SJSA1 (cell line): ENCODE measurements around the gene SUSD2. TPM values are rescaled to one million over a fixed set of nuclear protein-coding genes. Genes with fewer than 3 reads are reported as not detected.
"Not testable (repeated sequence)": the region's sequence is repeated elsewhere in the genome, so short reads cannot be mapped to it uniquely, and the experiment has no call there.

Experiments
- DNase-seq, 2 experiments: peaks; one replicate each; pipeline ENCODE4 v3.0.0-alpha.2; 2015 to 2020; ENCODE audit warnings: low spot score in 2 of 2, low read depth in 1 of 2
- H3K27ac ChIP-seq: fragments of 250-450 bp; sonication (Bioruptor Pico); 2 replicates; pipeline ENCODE4 v1.5.1; 2020; ENCODE audit warnings: mild to moderate bottlenecking, moderate library complexity
- H3K27me3 ChIP-seq: fragments of 250-450 bp; sonication (Bioruptor Pico); replicated peaks from 2 replicates; pipeline ENCODE4 v1.5.1; 2020; ENCODE audit warnings: mild to moderate bottlenecking, moderate library complexity
- H3K36me3 ChIP-seq: fragments of 250-450 bp; sonication (Bioruptor Pico); 2 replicates; pipeline ENCODE4 v1.5.1; 2020; ENCODE audit warnings: mild to moderate bottlenecking
- H3K4me1 ChIP-seq: fragments of 250-450 bp; sonication (Bioruptor Pico); replicated peaks from 2 replicates; pipeline ENCODE4 v1.6.1; 2021; ENCODE audit warnings: mild to moderate bottlenecking
- H3K4me3 ChIP-seq: fragments of 250-450 bp; sonication (Bioruptor Pico); 2 replicates; pipeline ENCODE4 v1.5.1; 2020; ENCODE audit warnings: mild to moderate bottlenecking
- H3K9me3 ChIP-seq: fragments of 250-450 bp; sonication (Bioruptor Pico); replicated peaks from 2 replicates; pipeline ENCODE4 v1.5.1; 2020; ENCODE audit warnings: mild to moderate bottlenecking
- total RNA-seq: library from RNA; depleted of rRNA; stranded (reverse); fragments of >200 nt; shearing (Covaris generic); gene quantifications from 2 replicates; pipeline ENCODE4 v1.2.3, GENCODE V29; 2014

The SUSD2 gene
- total RNA-seq, 1 experiment from 2014 or later = 0.05 TPM

DNA sequence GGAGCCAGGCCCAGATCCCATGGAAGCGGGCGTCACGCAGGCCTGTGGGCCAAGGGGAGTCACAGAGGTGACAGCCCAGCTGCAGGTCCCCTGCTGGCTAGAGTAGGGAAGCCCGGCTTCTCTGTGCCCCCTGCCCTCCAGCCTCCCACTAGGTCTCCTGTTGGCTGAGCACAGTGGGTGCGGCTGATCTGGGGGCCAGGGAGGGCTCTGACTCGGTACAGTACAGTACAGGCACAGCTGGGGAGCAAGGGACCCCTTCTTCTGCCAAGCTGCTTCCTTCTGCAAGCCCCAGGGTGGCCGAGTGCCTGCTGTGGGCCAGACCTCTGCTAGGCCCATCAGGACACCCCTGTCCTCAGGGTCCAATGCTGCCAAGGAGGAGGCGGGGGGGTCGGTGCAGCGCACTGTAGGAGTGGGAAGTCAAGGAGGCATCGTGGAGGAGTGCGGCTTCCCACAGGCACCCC, 10.1 kb downstream of the SUSD2 start:
- no peak overlapping the region for H3K27ac ChIP-seq
- no peak overlapping the region for H3K4me3 ChIP-seq
- H3K36me3 ChIP-seq = no peaks in the 10 kb centered on the region
- peaks cover 14% of the 10 kb centered on the region for H3K4me1 ChIP-seq
- DNase-seq = no peak
- H3K9me3 ChIP-seq = no peaks in the 10 kb centered on the region
- H3K27me3 ChIP-seq = no peaks in the 10 kb centered on the region

DNA sequence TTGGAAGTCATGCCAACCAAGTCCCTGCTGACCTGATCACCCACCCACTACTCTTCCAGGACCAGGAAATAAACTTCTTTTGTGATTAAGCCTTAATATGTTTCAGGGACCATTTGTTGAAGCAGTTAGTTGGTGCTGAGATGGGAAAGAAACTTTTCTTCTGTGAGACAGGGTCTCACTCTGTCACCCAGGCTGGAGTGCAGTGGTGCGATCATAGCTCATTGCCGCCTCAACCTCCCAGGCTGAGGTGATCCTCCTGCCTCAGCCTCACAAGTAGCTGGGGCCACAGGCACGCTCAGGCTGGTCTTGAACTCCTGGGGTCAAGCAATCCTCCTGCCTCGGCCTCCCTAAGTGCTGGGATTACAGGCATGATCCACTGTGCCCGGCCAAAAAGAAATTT, 10.6 kb downstream of the SUSD2 start:
- H3K4me1 ChIP-seq = peaks cover 14% of the 10 kb centered on the region
- H3K27ac ChIP-seq = no peak overlapping the region
- no peak overlapping the region for H3K4me3 ChIP-seq
- DNase-seq = no peak
- H3K36me3 ChIP-seq = no peaks in the 10 kb centered on the region
- no peaks in the 10 kb centered on the region for H3K27me3 ChIP-seq
- H3K9me3 ChIP-seq = no peaks in the 10 kb centered on the region

DNA sequence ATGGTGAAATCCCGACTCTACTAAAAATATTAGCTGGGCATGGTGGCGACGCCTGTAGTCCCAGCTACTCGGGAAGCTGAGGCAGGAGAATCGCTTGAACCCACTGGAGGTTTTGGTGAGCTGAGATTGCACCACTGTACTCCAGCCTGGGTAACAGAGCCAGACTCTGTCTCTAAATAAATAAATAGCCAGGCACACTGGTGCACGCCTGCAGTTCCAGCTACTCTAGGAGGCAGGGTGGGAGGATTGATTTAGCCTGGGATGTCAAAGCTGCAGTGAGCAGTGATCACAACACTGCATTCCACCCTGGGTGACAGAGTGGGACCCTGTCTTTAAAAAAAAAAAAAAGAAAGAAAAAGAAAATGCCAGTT, 17.4 kb downstream of the SUSD2 start:
- peaks cover 37% of the 10 kb centered on the region for H3K4me1 ChIP-seq
- no peak for DNase-seq
- H3K36me3 ChIP-seq = no peaks in the 10 kb centered on the region
- no peak overlapping the region for H3K4me3 ChIP-seq
- no peaks in the 10 kb centered on the region for H3K27me3 ChIP-seq
- no peak overlapping the region for H3K27ac ChIP-seq
- no peaks in the 10 kb centered on the region for H3K9me3 ChIP-seq

DNA sequence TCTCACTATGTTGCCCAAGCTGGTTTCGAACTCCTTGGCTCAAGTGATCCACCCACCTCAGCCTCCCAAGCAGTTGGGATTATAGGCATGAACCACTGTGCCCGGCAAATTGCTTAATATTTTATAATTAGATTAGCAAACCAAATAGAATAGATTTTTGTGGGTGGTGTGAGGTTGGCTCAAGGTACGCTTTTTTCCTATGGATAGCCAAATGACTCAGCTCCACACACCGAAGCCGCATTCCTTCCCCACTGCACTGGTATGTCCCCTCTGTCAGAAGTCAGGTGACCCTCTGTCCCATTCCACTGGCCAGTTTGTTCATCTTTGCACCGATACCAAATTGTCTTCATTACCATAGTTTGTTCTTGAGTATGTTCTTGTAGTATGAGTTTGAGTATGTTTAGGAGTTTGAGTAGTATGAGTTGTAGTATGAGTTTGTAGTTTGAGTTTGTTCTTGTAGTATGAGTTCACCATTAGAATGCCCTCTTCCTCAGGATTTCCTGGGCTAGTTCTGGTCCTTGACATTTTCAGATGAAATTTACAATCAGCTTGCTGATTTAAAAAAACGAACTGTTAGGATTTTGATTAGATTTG, 19.4 kb downstream of the SUSD2 start:
- Histone ChIP-seq H3K4me1 (peaks cover 49% of the 10 kb centered on the region), H3K27ac (peak overlapping the region; percentile 7; the same call in 1 of the 2 replicates), H3K36me3 (no peaks in the 10 kb centered on the region), H3K4me3 (no peak overlapping the region), H3K9me3 (no peaks in the 10 kb centered on the region), H3K27me3 (no peaks in the 10 kb centered on the region)
- DNase-seq = peak; percentile 76

DNA sequence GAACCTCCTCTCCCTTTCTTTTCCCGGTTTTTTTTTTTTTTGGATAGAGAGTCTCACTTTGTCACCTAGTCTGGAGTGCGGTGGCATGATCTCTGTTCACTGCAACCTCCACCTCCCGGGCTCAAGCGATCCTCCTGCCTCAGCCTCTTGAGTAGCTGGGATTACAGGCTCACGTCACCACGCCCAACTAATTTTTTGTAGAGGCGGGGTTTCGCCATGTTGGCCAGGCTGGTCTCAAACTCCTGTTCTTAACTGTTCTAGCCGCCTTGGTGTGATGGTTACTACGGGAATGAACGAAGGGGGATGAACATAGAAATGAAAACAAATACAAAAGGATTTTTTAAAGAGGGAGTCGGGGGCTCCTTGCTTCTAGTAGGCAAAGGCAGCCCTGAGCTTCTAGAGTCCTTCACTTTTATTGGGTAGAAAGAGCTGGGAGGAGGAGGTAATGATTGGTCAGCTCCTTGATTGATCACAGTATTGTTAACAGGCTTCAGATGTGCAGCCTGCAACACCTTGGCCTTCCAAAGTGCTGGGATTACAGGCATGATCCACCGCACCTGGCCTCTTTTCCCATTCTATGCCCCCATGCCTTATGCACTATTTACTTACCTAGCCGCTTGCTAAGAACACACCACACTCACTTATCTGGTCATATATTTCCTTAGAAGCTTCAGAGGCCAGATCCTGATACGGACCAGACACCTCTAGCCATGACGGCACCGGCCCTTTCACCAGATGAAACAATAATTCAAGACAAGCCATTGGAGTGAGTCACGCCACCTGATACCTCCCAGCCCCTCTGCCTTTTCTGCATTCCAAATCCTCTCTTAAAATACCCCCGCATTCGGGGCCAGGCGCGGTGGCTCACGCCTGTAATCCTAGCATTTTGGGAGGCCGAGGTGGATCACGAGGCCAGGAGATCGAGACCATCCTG, 20.7 kb downstream of the SUSD2 start:
- Histone ChIP-seq H3K4me1 (peaks cover 60% of the 10 kb centered on the region), H3K9me3 (no peaks in the 10 kb centered on the region), H3K4me3 (no peak overlapping the region), H3K27ac (no peak overlapping the region), H3K36me3 (no peaks in the 10 kb centered on the region), H3K27me3 (no peaks in the 10 kb centered on the region)
- DNase-seq = no peak

DNA sequence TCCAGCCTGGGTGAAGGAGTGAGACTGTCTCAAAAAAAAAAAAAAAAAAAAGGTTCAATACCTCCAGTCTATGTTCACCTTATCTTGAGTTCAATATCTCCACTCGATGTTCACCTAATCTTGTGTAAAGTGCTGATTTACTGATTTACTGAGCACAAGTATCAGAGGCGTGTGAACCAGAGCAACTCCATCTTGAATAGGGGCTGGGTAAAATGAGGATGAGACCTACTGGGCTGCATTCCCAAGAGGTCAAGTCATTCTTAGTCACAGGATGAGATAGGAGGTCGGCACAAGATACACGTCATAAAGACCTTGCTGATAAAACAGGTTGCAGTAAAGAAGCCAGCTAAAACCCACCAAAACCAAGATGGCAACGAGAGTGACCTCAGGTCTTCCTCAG, 22.6 kb downstream of the SUSD2 start:
- H3K36me3 ChIP-seq, H3K9me3 ChIP-seq, DNase-seq, H3K27me3 ChIP-seq, H3K27ac ChIP-seq, H3K4me3 ChIP-seq: not testable (repeated sequence)
- H3K4me1 ChIP-seq = peaks cover 68% of the 10 kb centered on the region

DNA sequence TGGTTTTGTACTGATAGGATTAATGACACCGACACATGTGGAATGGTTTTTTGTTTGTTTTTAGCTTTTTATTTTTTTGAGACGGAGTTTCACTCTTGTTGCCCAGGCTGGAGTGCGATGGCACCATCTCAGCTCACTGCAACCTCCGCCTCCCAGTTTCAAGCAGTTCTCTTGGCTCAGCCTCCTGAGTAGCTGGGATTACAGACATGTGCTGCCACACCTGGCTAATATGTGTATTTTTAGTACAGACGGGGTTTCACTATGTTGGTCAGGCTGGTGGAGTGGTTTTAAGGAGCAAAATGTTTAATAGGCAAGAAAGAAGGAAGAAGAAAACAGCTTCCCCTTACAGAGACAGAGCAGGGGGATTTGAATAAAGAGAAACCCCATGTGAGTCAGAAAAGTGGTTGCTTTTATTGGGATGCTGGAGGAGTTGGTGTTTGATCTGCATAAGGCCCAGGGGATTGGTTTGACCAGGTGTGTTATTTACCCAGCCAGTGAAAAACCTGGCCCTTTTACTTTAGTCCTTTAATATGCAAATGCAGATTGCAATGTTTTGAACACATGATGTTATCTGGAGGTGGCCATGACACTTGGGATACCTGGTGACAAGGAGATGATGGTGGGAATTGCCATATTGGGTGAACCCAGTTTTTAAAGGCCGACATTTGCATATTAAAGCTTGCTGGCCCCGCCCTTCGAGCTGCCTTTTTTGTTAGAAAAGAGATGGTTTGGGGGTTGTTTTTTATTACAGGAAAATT, 24.3 kb downstream of the SUSD2 start:
- H3K4me3 ChIP-seq = no peak overlapping the region
- H3K27ac ChIP-seq = peak overlapping the region; percentile 94
- no peaks in the 10 kb centered on the region for H3K36me3 ChIP-seq
- peaks cover 72% of the 10 kb centered on the region for H3K4me1 ChIP-seq
- no peak for DNase-seq
- no peaks in the 10 kb centered on the region for H3K27me3 ChIP-seq
- H3K9me3 ChIP-seq = no peaks in the 10 kb centered on the region

DNA sequence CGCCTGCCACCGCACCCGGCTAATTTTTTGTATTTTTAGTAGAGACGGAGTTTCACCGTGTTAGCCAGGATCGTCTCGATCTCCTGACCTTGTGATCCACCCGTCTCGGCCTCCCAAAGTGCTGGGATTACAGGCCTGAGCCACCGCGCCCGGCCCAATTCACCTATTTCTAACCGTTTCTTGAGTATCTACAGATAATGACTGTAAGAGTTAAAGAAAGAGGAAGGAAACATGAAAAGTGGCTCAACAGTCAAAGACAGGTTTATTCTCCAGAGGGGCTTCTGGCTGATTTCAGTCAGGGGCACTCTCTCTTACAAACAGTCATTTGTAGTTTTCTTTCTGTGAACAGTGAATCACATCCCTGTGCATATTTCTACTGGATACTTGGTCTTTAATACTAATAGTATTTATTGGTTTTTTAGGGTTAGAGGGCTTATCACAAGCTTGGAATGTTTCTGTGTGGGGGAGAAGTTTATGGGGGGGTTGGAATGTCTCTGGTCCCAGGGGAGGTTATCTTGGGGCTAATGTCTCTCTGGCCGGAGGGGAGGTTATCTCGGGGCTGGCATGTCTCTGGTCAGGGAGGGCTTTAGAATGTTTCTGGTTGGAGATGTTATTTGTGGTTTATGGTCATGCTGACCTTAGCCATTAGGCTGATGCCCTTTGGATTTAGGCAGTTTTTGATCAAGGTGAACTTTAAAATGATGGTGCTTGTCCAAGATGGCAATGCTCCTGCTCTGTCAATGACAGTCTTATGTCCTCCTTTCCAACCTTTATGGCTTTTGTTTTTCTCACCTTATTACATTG, 25.4 kb downstream of the SUSD2 start:
- not testable (repeated sequence) for H3K4me3 ChIP-seq, H3K36me3 ChIP-seq, H3K9me3 ChIP-seq, H3K27me3 ChIP-seq
- DNase-seq = peak in 1 of 2 experiments; percentile 71
- H3K4me1 ChIP-seq = peaks cover 64% of the 10 kb centered on the region
- H3K27ac ChIP-seq = peak overlapping the region; percentile 94

DNA sequence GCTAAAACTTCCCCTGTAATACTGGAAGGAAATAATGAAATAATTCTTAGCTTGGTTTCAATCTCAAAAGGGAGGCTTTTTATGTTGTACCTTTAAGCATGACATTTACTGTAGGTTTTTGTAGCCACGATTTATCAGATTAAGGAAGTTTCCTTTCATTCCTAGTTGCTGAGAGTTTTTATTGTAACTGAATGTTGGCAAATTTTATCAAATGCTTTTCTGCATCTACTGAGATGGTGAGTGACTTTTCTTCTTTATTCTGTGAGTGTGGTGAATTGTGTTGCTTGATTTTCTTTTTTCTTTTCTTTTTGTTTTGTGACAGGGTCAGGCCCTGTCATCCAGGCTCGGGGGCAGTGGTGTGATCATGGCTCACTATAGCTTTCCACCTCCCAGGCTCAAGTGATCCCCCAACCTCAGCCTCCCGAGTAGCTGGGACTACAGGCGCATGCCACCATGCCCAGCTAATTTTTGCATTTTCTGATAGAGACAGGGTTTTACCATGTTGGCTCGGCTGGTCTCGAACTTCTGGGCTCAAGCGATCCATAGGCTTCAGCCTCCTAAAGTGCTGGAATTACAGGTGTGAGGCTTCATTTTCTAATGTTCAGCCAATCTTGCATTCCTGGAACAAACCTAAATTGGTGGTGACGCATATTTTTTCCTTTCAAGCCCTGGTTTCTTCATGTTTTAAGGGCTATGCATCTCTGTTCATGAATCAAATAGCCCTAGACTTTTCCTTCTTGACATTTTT, 26.2 kb downstream of the SUSD2 start:
- H3K4me3 ChIP-seq = no peak overlapping the region
- peak in 1 of 2 experiments; percentile 52 for DNase-seq
- H3K27me3 ChIP-seq = no peaks in the 10 kb centered on the region
- H3K36me3 ChIP-seq = no peaks in the 10 kb centered on the region
- peak overlapping the region; percentile 94 for H3K27ac ChIP-seq
- no peaks in the 10 kb centered on the region for H3K9me3 ChIP-seq
- H3K4me1 ChIP-seq = peaks cover 56% of the 10 kb centered on the region

DNA sequence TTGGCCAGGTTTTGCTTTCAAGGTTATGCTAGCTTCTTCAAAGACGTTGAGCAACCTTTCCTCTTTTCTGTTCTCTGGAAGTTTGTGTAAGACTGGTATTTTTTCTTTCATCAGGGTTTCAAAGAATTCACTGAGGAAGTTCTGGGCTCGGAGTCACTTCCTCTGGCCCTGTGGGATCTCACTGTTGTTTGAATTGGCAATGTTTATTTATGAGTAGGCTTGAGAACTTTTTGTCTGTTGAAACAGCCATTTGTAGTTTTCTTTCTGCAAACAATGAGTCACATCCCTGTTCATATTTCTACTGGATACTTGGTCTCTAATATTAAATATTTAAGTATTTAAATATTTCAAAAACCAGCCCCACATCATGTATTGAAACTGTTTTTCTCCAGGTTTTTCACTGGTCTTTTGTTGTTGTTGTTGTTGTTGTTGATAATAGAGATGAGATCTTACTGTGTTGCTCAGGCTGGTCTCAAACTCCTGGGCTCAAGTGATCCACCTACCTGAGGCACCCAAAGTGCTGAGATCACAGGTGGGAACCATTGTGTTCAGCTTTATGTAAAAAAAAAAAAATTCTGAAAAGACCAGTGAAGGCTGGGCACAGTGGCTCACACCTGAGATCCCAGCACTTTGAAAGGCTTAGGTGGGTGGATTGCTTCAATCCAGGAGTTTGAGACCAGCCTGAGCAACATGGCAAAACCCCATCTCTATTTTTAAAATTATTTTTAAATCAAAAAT, 26.9 kb downstream of the SUSD2 start:
- Histone ChIP-seq H3K27ac (peak overlapping the region; percentile 94), H3K36me3 (no peaks in the 10 kb centered on the region), H3K4me1 (peaks cover 53% of the 10 kb centered on the region), H3K27me3 (no peaks in the 10 kb centered on the region), H3K4me3 (no peak overlapping the region), H3K9me3 (no peaks in the 10 kb centered on the region)
- DNase-seq = peak; percentile 76 to 93

DNA sequence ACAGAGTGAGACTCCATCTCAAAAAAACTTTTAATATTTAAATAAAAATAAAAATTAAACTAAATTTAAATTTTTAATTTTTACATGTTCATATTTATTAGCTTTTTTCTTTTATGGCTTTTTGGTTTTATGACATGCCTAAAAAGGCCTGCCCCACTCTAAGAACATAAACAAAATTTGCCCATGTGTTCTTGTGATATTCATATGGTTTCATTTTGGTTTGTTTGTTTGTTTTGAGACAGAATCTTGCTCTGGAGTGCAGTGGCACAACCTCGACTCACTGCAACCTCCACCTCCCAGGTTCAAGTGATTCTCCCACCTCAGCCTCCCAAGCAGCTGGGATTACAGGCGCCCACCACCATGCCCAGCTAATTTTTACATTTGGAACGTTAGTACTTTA, 27.7 kb downstream of the SUSD2 start:
- no peaks in the 10 kb centered on the region for H3K9me3 ChIP-seq
- peak overlapping the region; percentile 94 for H3K27ac ChIP-seq
- no peaks in the 10 kb centered on the region for H3K27me3 ChIP-seq
- H3K4me1 ChIP-seq = peaks cover 50% of the 10 kb centered on the region
- DNase-seq = no peak
- H3K36me3 ChIP-seq = no peaks in the 10 kb centered on the region
- H3K4me3 ChIP-seq = no peak overlapping the region

DNA sequence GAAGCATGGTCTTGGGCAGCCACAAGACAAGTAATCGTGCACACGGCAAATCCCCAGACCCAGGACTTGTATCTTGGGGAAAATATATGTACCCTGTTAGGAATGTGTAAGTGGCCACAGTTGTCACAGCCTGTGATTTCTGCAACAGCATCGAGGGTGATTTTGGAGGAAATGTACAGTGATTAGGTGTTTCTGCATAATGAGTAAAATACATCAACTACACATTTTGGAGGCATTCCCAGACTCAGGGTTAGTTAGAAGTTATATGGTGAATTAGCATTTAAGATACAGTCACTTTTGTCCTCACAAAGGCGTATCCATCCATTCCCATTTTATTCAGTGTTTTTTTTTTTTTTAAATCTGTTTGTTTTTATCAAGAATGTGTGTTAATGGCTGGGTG, 28.4 kb downstream of the SUSD2 start:
- no peak overlapping the region for H3K27ac ChIP-seq
- no peak overlapping the region for H3K4me3 ChIP-seq
- H3K4me1 ChIP-seq = peaks cover 48% of the 10 kb centered on the region
- no peak for DNase-seq
- H3K36me3 ChIP-seq = no peaks in the 10 kb centered on the region
- no peaks in the 10 kb centered on the region for H3K27me3 ChIP-seq
- no peaks in the 10 kb centered on the region for H3K9me3 ChIP-seq
